HG03575 (cell line): ENCODE measurements around the gene IFIT5.

Source experiments
- ATAC-seq: cut with Tn5 transposase; IDR thresholded peaks from one replicate; pipeline ENCODE4 v1.9.1; 2021; ENCODE audit not compliant: unreplicated experiment, insufficient number of reproducible peaks, low FRiP score; ENCODE audit errors: extremely low read depth

IFIT5 gene

DNA sequence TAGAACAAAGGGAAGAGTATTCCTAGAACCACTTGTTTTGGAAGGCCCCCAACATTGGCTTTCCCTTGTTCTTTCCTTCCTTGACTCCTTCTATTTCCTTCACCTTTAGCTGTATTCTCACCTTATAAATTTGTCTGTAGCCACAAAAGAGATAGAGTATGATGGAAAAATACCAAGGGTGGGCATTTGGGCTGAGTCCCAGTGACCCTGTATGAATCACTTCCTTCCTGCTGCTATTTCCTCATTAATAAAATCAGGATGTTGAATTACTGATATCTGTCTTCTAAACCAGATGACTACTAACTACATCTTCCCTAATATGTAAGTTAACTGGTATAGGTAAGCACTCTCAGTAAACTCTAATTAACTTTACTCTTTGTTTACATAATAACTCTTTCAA is 55.1 kb downstream of the IFIT5 start:
- no peak for ATAC-seq
